B cell (primary cell): ENCODE data around the gene CIT. TPM values are rescaled to one million over a fixed set of nuclear protein-coding genes. Genes with fewer than 3 reads are reported as not detected.

ENCODE experiments used
- ATAC-seq: fragments of 200-7000 bp; cut with Tn5 transposase; one replicate; pipeline ENCODE4 v1.10.0; 2021; ENCODE audit warnings: low read depth, mild to moderate bottlenecking, moderate number of reproducible peaks, moderate library complexity
- CTCF ChIA-PET: fragments of 350-600 bp; sonication (Branson Sonifier 250); formaldehyde crosslinking; loops from one replicate; lab custom pipeline; 2021; ENCODE audit warnings: antibody characterized with exemption, inconsistent platforms; lab: Charles Lee
- POLR2A ChIA-PET: fragments of 350-600 bp; sonication (Branson Sonifier 250); formaldehyde crosslinking; loops from one replicate; lab custom pipeline; 2021; ENCODE audit warnings: antibody characterized with exemption; lab: Charles Lee
- DNase-seq: peaks from one replicate; pipeline ENCODE4 v3.0.0; 2013
- H2AFZ ChIP-seq: 2 replicates; pipeline ENCODE4 v1.6.1; 2012; ENCODE audit warnings: mild to moderate bottlenecking, low read depth, low read length; ENCODE audit not compliant: insufficient read depth, poor library complexity, severe bottlenecking
- H3K27ac ChIP-seq, 2 donors: 1 replicate in 1 of 2; 2 replicates in 1 of 2; pipeline ENCODE4 v1.5.1; 2012 to 2013; ENCODE audit warnings: low read length in 2 of 2, mild to moderate bottlenecking in 2 of 2, moderate library complexity in 1 of 2
- H3K27me3 ChIP-seq, 4 experiments: fragments of 200-600 bp in 1 of 4; sonication (generic) in 1 of 4; replicated peaks in 1 of 4; 1 replicate in 2 of 4; 2 replicates in 2 of 4; pipeline versions ENCODE4 v1.6.1 to v1.7.0; 2013 to 2016; ENCODE audit warnings: low read length in 3 of 4, mild to moderate bottlenecking in 2 of 4, mixed read lengths in 1 of 4, moderate library complexity in 1 of 4; ENCODE audit not compliant: insufficient read depth in 4 of 4, control insufficient read depth in 3 of 4; ENCODE audit errors: control extremely low read depth in 1 of 4
- H3K36me3 ChIP-seq, 2 experiments: replicated peaks in 1 of 2; 1 replicate in 1 of 2; 2 replicates in 1 of 2; pipeline versions ENCODE4 v1.6.1 to v1.7.1; 2013; ENCODE audit warnings: low read length in 1 of 2; ENCODE audit not compliant: insufficient read depth in 2 of 2, control insufficient read depth in 1 of 2; ENCODE audit errors: control extremely low read depth in 1 of 2, extremely low read depth in 1 of 2
- H3K4me1 ChIP-seq, 2 donors: fragments of 200-600 bp in 1 of 2; sonication (generic) in 1 of 2; 1 replicate in 1 of 2; 2 replicates in 1 of 2; pipeline versions ENCODE4 v1.5.1 to v1.6.1; 2013 to 2017; ENCODE audit warnings: low read length in 2 of 2; ENCODE audit not compliant: control insufficient read depth in 2 of 2, insufficient read depth in 2 of 2
- H3K4me2 ChIP-seq: replicated peaks from 2 replicates; pipeline ENCODE3; 2012; ENCODE audit warnings: mild to moderate bottlenecking, low read depth, low read length; ENCODE audit not compliant: poor library complexity, severe bottlenecking
- H3K4me3 ChIP-seq, 5 experiments: fragments of 200-600 bp in 1 of 5; sonication (generic) in 1 of 5; 1 replicate in 3 of 5; 2 replicates in 2 of 5; pipeline versions ENCODE4 v1.5.1 to v1.7.0; 2011 to 2016; ENCODE audit warnings: low read length in 4 of 5, mild to moderate bottlenecking in 4 of 5, low read depth in 2 of 5, control low read depth in 1 of 5, moderate library complexity in 1 of 5; ENCODE audit not compliant: insufficient read depth in 1 of 5; ENCODE audit errors: control extremely low read depth in 1 of 5, extremely low read depth in 1 of 5
- H3K79me2 ChIP-seq: fragments of 200-600 bp; sonication (generic); one replicate; pipeline ENCODE4 v1.6.0; 2016; ENCODE audit warnings: low read length; ENCODE audit not compliant: control insufficient read depth, insufficient read depth
- H3K9ac ChIP-seq: fragments of 200-600 bp; sonication (generic); 2 replicates; pipeline ENCODE4 v1.6.1; 2017; ENCODE audit warnings: mild to moderate bottlenecking, low read length, moderate library complexity
- H3K9me3 ChIP-seq, 3 donors: one replicate each; pipeline versions ENCODE4 v1.6.1 to v1.7.1; 2013; ENCODE audit warnings: low read length in 2 of 3; ENCODE audit not compliant: control insufficient read depth in 2 of 3, insufficient read depth in 1 of 3; ENCODE audit errors: control extremely low read depth in 1 of 3
- H4K20me1 ChIP-seq: 2 replicates; pipeline ENCODE4 v1.6.0; 2012; ENCODE audit warnings: mild to moderate bottlenecking, low read length; ENCODE audit not compliant: insufficient read depth, control insufficient read depth, poor library complexity, severe bottlenecking
- H3K27ac Mint-ChIP-seq: one replicate; pipeline ENCODE4 v1.8.0; 2021; ENCODE audit warnings: mixed read lengths
- H3K27me3 Mint-ChIP-seq: one replicate; pipeline ENCODE4 v1.8.0; 2021; ENCODE audit warnings: mixed read lengths
- H3K4me1 Mint-ChIP-seq: one replicate; pipeline ENCODE4 v1.8.0; 2021; ENCODE audit warnings: mixed read lengths
- H3K4me3 Mint-ChIP-seq: one replicate; pipeline ENCODE4 v1.8.0; 2021; ENCODE audit warnings: mixed read lengths
- H3K9me3 Mint-ChIP-seq: one replicate; pipeline ENCODE4 v1.8.0; 2022; ENCODE audit warnings: mixed read lengths; ENCODE audit not compliant: insufficient read depth
- EZH2 ChIP-seq: IDR thresholded peaks from 2 replicates; pipeline ENCODE4 v1.6.1; 2012; ENCODE audit warnings: borderline replicate concordance, low read depth, mild to moderate bottlenecking, moderate library complexity, low read length; ENCODE audit not compliant: insufficient read depth, poor library complexity, severe bottlenecking
- WGBS: methylation state at CpG from one replicate; pipeline ENCODE4 v1.1.5; 2013; ENCODE audit warnings: missing lambda C conversion rate; ENCODE audit not compliant: insufficient coverage; 5-methylcytosine and 5-hydroxymethylcytosine counted together
- intact Hi-C: fragments of 100-400 bp; cut with micrococcal nuclease; formaldehyde crosslinking; loops from one replicate; pipeline ENCODE4 v1.10.0; 2022
- polyA plus RNA-seq: library from polyadenylated mRNA; depleted of rRNA; stranded (reverse); fragments of >200 nt; gene quantifications from 2 replicates; pipeline ENCODE4 v1.2.3, GENCODE V29; 2012
- total RNA-seq, 2 donors: library from RNA; stranded (reverse); fragments of 120-200 nt in 1 of 2; gene quantifications; 1 replicate in 1 of 2; 2 replicates in 1 of 2; pipeline versions ENCODE4 v1.2.3 to v1.2.4, GENCODE V29; 2013 to 2022
- TF ChIP-seq, protein P1 (sequence below): fragments of 200-600 bp; IDR thresholded peaks from one replicate; pipeline ENCODE4 v1.8.0; 2022; ENCODE audit warnings: antibody characterized with exemption, mild to moderate bottlenecking

Gene CIT
- total and polyA plus RNA-seq, 2 donors (not counting 1 experiment from before 2014, with no cell fraction given), result 1.4 to 6.1 TPM

DNA sequence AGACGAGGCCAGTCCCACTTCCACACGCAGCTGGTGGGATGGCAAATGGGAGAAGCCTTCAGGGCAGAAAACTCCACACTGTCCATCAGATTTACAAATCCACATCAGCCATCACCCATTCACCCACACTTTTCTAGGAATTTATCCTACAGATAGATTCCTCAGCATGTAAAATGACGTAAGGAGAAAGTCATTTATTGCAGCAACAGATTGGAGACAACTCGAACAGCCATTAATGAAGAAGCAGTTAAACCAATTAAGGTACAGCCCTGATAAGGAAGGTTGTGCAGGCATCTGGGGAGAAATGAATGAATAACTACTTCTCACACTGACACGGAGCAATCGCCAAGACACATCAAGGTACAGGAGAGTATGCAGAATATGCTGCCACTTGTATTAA, 183.0 kb downstream of the CIT start:
- H3K4me1 ChIP-seq, result no peaks in the 10 kb centered on the region
- CTCF ChIA-PET, result interaction anchor here (0.9 to 1.6 kb wide), 2 partner anchors 28 to 1821 kb away, joined by 3 to 4 read pairs; no protein-coding TSS in a partner anchor
- intact Hi-C loops, result no loop called here

DNA sequence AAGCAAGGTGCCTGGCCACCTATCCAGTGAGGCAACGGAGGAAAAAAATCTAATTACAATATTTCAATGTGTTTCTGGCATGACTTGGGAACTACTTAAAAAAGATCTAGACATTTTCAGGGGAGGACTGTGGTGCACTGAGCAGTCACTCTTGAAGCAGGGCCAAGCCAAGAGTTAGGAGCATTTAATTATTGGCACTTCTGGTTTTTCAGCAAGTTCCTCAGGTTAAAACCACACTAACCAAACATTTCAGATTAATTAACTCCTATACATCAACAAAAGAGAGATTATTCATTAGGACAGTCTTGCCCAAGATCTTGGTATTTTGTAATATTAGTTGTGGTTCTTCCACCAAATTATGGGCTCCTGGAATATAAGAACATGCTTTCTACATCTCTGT, 183.6 kb downstream of the CIT start:
- no peak overlapping the region for H2AFZ ChIP-seq
- Mint-ChIP-seq H3K27me3 (no peaks in the 10 kb centered on the region), H3K4me1 (no peaks in the 10 kb centered on the region), H3K4me3 (no peak overlapping the region), H3K9me3 (no peaks in the 10 kb centered on the region), H3K27ac (no peak overlapping the region)
- CTCF ChIA-PET, result no interaction called here
- H3K9ac ChIP-seq, result no peak overlapping the region
- H3K79me2 ChIP-seq, result no peaks in the 10 kb centered on the region
- H3K4me1 ChIP-seq, result no peaks in the 10 kb centered on the region
- POLR2A ChIA-PET, result no interaction called here
- H3K9me3 ChIP-seq, result no peaks in the 10 kb centered on the region
- DNase-seq (no peak), ATAC-seq (no peak)
- no peak overlapping the region for H3K4me2 ChIP-seq
- H3K27ac ChIP-seq, result no peak overlapping the region
- TF ChIP-seq, protein P1, sequence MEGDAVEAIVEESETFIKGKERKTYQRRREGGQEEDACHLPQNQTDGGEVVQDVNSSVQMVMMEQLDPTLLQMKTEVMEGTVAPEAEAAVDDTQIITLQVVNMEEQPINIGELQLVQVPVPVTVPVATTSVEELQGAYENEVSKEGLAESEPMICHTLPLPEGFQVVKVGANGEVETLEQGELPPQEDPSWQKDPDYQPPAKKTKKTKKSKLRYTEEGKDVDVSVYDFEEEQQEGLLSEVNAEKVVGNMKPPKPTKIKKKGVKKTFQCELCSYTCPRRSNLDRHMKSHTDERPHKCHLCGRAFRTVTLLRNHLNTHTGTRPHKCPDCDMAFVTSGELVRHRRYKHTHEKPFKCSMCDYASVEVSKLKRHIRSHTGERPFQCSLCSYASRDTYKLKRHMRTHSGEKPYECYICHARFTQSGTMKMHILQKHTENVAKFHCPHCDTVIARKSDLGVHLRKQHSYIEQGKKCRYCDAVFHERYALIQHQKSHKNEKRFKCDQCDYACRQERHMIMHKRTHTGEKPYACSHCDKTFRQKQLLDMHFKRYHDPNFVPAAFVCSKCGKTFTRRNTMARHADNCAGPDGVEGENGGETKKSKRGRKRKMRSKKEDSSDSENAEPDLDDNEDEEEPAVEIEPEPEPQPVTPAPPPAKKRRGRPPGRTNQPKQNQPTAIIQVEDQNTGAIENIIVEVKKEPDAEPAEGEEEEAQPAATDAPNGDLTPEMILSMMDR, result no peak
- no peak for TF ChIP-seq EZH2
- H4K20me1 ChIP-seq, result no peaks in the 10 kb centered on the region
- H3K4me3 ChIP-seq, result no peak overlapping the region
- no peaks in the 10 kb centered on the region for H3K27me3 ChIP-seq
- WGBS, result no CpG with 5 or more reads among the region's 1 CpG
- intact Hi-C loops, result no loop called here
- H3K36me3 ChIP-seq, result no peaks in the 10 kb centered on the region

More for the DNA sequence above, 183.0 kb downstream of the CIT start:
- Mint-ChIP-seq H3K4me1 (no peaks in the 10 kb centered on the region), H3K27me3 (no peaks in the 10 kb centered on the region), H3K9me3 (no peaks in the 10 kb centered on the region), H3K4me3 (no peak overlapping the region), H3K27ac (no peak overlapping the region)
- H3K9ac ChIP-seq, result no peak overlapping the region
- no peak overlapping the region for H2AFZ ChIP-seq
- H3K27ac ChIP-seq, result no peak overlapping the region
- TF ChIP-seq, protein P1, result no peak
- no peak for TF ChIP-seq EZH2
- POLR2A ChIA-PET, result no interaction called here
- DNase-seq (no peak), ATAC-seq (no peak)
- no peaks in the 10 kb centered on the region for H3K36me3 ChIP-seq
- H3K27me3 ChIP-seq, result no peaks in the 10 kb centered on the region
- 100% methylated on average over 2 of the region's 6 CpGs for WGBS
- H4K20me1 ChIP-seq, result no peaks in the 10 kb centered on the region
- no peak overlapping the region for H3K4me2 ChIP-seq
- no peaks in the 10 kb centered on the region for H3K9me3 ChIP-seq
- H3K79me2 ChIP-seq, result no peaks in the 10 kb centered on the region
- H3K4me3 ChIP-seq, result no peak overlapping the region
